K562 (cell line): Measurements from ENCODE around the gene EEF2K. TPM values are rescaled to one million over a fixed set of nuclear protein-coding genes. Genes with fewer than 3 reads are reported as not detected.

Experiments
- AFF1 ChIP-seq, 2 experiments: fragments of 450-650 bp; IDR thresholded peaks; 2 replicates each; pipeline ENCODE4 v1.6.1; 2018; ENCODE audit warnings: mild to moderate bottlenecking in 2 of 2, low read depth in 1 of 2; ENCODE audit not compliant: partially characterized antibody in 2 of 2
- DPF2 ChIP-seq: fragments of 450-650 bp; IDR thresholded peaks from 2 replicates; pipeline ENCODE4 v1.6.1; 2016
- ESRRB ChIP-seq: fragments of 250-450 bp; sonication (Bioruptor Pico); IDR thresholded peaks from 2 replicates; pipeline ENCODE4 v1.5.0; 2020; ENCODE audit warnings: mild to moderate bottlenecking, moderate library complexity, borderline replicate concordance
- RERE ChIP-seq: sonication (generic); formaldehyde crosslinking; IDR thresholded peaks from 2 replicates; pipeline ENCODE4 v1.8.0; 2023; ENCODE audit warnings: missing genetic modification reagents, mild to moderate bottlenecking, borderline replicate concordance
- SIRT6 ChIP-seq: IDR thresholded peaks from one replicate; pipeline ENCODE4 v1.6.1; 2012; ENCODE audit warnings: low read depth, mild to moderate bottlenecking, control low read depth, inconsistent platforms, low read length, moderate library complexity
- THRB ChIP-seq: fragments of 450-650 bp; formaldehyde crosslinking; conservative IDR thresholded peaks from 2 replicates; pipeline ENCODE4 v1.4.0; 2022; ENCODE audit warnings: mild to moderate bottlenecking, missing genetic modification characterization
- TOE1 ChIP-seq, 2 experiments: fragments of 450-650 bp in 1 of 2; sonication (generic) in 1 of 2; formaldehyde crosslinking in 1 of 2; IDR thresholded peaks; 2 replicates each; pipeline versions ENCODE4 v1.7.1 to v1.8.0; 2016 to 2022; ENCODE audit warnings: borderline replicate concordance in 2 of 2, mild to moderate bottlenecking in 2 of 2, antibody characterized with exemption in 1 of 2, inconsistent platforms in 1 of 2, low read depth in 1 of 2, missing genetic modification reagents in 1 of 2, moderate library complexity in 1 of 2
- ZNF232 ChIP-seq: sonication (generic); formaldehyde crosslinking; IDR thresholded peaks from 2 replicates; pipeline ENCODE4 v1.8.0; 2022; ENCODE audit warnings: mild to moderate bottlenecking, missing genetic modification reagents
- polyA plus RNA-seq, 8 experiments: library from polyadenylated mRNA; depleted of rRNA in 4 of 8; stranded (reverse) in 5 of 8; unstranded in 3 of 8; fragments of >200 nt; fragmentation: Nextera tagmentation in 2 of 8; fragmentation: Illumina TruSeq in 1 of 8; extraction: Ambion mirVana in 2 of 8; extraction: Trizol in 1 of 8; gene quantifications; 2 replicates each; pipeline versions ENCODE4 v1.2.1 to v1.2.3, GENCODE V29; 2011 to 2014; ENCODE audit warnings: inconsistent platforms in 1 of 8, missing spikeins in 1 of 8
- total RNA-seq, 7 experiments: library from RNA; depleted of rRNA in 6 of 7; stranded (reverse); fragments of >200 nt in 6 of 7; fragmentation: Illumina TruSeq in 2 of 7; extraction: Trizol in 2 of 7; gene quantifications; 2 replicates each; pipeline versions ENCODE4 v1.2.1 to v1.2.3, GENCODE V29; 2011 to 2021; ENCODE audit warnings: low replicate concordance in 1 of 7

EEF2K gene
- total and polyA plus RNA-seq, 9 of the 15 experiments (the other 6 are each of a cell fraction or from before 2014, with no cell fraction given), result 3.0 to 35.2 (median 12.2) TPM

GRCh38 chr16:22328081-22328725 lies 122.1 kb downstream of the EEF2K start (continued):
- TF ChIP-seq RERE (CRISPR knock-in tag) (no peak), AFF1 (IDR thresholded peaks at IDR 0.05; ENCODE audit: low read depth in 1 of 2, partially characterized antibody in 2 of 2) (no peak), SIRT6 (no peak), THRB (CRISPR knock-in tag) (no peak), DPF2 (no peak), ZNF232 (no peak), TOE1 (IDR thresholded peaks at IDR 0.05; ENCODE audit: borderline replicate concordance) (no peak), TOE1 (CRISPR knock-in tag; IDR thresholded peaks at IDR 0.05; ENCODE audit: borderline replicate concordance, low read depth) (no peak), ESRRB (CRISPR knock-in tag) (no peak)
